Mesothelial cell of epicardium (in vitro differentiated cells): Measurements from ENCODE around the gene IL22RA1. TPM values are rescaled to one million over a fixed set of nuclear protein-coding genes. Genes with fewer than 3 reads are reported as not detected.

Experiments
- DNase-seq, 2 experiments: peaks; one replicate each; pipeline ENCODE4 v3.0.0; 2021; ENCODE audit warnings: low spot score in 2 of 2; ENCODE audit not compliant: unreplicated experiment in 2 of 2
- H3K27ac Mint-ChIP-seq: 2 replicates; pipeline ENCODE4 v1.8.0; 2021; ENCODE audit warnings: mixed read lengths
- H3K27me3 Mint-ChIP-seq: 2 replicates; pipeline ENCODE4 v1.8.0; 2021; ENCODE audit warnings: low read depth, mixed read lengths
- H3K36me3 Mint-ChIP-seq: 2 replicates; pipeline ENCODE4 v1.8.0; 2021; ENCODE audit warnings: mixed read lengths
- H3K4me1 Mint-ChIP-seq: 2 replicates; pipeline ENCODE4 v1.8.0; 2021; ENCODE audit warnings: mixed read lengths
- H3K4me3 Mint-ChIP-seq: 2 replicates; pipeline ENCODE4 v1.8.0; 2021; ENCODE audit warnings: mild to moderate bottlenecking, moderate library complexity, mixed read lengths
- H3K9me3 Mint-ChIP-seq: 2 replicates; pipeline ENCODE4 v1.8.0; 2021; ENCODE audit warnings: mixed read lengths
- CTCF ChIP-seq: fragments of 200-600 bp; sonication (generic); IDR thresholded peaks from one replicate; pipeline ENCODE4 v1.5.0; 2021; ENCODE audit warnings: antibody characterized with exemption; ENCODE audit not compliant: unreplicated experiment
- total RNA-seq: library from RNA; stranded (reverse); gene quantifications from 3 replicates; pipeline ENCODE4 v1.2.1, GENCODE V29; 2021

Gene IL22RA1
- total RNA-seq, 1 donor from 2014 or later = 0.09 TPM

DNA sequence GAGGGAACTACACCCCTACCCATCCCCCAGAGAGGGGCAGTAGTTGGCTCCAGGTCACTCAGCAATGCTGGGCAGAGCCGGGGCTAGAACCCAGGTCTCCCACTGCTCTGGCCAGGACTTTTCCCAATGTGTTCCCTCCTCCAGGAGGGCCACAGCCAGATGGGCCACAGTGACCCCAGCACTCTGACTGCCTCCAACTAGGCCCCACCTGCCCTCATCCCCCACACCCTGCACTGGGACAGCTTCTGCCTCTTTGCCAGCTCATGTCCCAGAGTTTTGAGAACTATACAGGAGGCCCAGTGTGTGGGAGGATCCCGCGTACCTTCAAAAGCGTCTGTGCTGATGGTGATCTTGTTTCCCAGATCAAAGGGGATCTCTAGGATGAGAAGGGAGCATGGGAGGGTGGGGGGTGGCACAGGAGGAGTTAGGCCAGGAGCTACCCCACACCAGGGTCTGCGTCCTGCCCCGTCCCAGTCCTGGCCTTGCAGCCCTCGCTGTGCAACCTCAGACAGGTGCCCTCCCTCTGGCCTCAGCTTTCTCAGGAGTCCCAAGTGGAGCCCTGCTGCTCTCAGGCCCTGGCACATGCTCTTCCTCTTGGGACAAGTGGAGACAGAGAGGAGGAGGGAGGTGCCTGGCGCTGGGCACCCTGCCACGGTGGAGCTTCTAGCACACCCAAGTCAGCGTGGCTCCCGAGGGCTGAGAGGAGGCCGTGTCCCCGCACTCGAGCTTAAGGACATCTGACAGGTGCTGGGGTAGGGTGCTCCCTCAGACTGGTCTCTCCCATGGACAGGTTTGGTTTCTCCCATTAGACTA lies 53.0 kb downstream of the IL22RA1 start:
- no peak for DNase-seq
- no peak for TF ChIP-seq CTCF
- Mint-ChIP-seq H3K36me3 (no peaks in the 10 kb centered on the region), H3K4me1 (peaks cover 5% of the 10 kb centered on the region), H3K9me3 (no peaks in the 10 kb centered on the region), H3K27me3 (peaks cover 6% of the 10 kb centered on the region), H3K4me3 (no peak overlapping the region), H3K27ac (no peak overlapping the region)

DNA sequence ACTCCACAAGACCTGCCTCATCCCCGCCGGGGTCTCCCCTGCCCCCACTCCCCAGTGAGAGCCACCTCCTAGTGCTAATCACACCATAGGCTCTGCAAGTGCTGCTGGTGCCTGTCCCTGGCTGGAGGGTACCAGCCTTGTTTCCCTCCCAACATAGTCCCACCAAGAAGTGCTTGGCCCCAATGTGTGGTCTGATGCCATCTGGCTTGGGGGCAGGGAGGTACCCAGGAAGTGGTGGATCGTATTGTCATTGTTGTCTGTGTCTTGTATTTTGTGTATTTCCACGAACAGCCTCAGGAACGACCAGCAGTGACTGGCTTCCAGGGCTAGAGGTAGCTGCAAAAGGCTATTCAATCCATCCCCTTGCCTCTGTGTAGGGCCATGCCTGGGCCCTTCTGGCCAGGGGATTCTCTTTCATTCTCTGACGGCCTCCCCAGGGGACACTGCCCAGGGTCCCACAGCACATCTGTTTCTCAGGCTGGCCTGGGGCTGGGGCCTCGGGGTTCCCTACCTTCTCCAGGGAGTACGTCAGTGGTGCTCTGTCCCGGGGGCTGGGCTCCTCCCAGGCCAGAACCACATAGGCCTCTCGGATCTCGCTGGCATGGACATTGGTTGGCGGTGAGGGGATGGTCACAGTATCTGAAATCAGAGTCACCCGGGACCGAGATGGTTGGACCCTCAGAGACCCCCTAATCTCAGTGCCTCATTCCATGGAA lies 53.8 kb downstream of the IL22RA1 start:
- H3K27me3 Mint-ChIP-seq = peaks cover 4% of the 10 kb centered on the region
- H3K27ac Mint-ChIP-seq = no peak overlapping the region
- H3K36me3 Mint-ChIP-seq = no peaks in the 10 kb centered on the region
- H3K9me3 Mint-ChIP-seq = no peaks in the 10 kb centered on the region
- TF ChIP-seq CTCF = no peak
- DNase-seq = no peak
- no peak overlapping the region for H3K4me3 Mint-ChIP-seq
- peaks cover 5% of the 10 kb centered on the region for H3K4me1 Mint-ChIP-seq

DNA sequence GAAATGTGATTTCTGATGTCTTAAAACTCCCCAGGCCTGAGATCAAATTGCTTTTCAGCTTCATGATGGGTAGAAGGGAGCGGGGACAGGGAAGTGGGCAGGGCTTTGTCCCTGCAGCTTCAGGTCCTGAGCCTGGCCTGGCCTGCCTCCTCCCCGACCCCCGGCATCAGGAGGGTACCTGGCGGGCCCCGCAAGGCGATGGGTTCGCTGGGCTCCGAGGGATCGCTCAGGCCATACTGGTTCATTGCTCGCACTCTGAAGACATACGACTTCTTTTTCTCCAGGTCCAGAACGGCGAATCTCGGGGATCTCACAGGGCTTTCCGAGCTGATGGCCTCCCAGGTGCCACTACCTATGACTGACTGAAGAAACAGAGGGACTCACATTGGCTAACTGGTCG lies 56.5 kb downstream of the IL22RA1 start:
- H3K9me3 Mint-ChIP-seq = no peaks in the 10 kb centered on the region
- no peak overlapping the region for H3K27ac Mint-ChIP-seq
- H3K4me3 Mint-ChIP-seq = no peak overlapping the region
- H3K36me3 Mint-ChIP-seq = no peaks in the 10 kb centered on the region
- peaks cover 4% of the 10 kb centered on the region for H3K27me3 Mint-ChIP-seq
- no peak for TF ChIP-seq CTCF
- H3K4me1 Mint-ChIP-seq = peaks cover 5% of the 10 kb centered on the region
- no peak for DNase-seq

GRCh38 chr1:24085546-24085945 lies 57.4 kb downstream of the IL22RA1 start:
- Mint-ChIP-seq H3K9me3 (no peaks in the 10 kb centered on the region), H3K27me3 (peaks cover 4% of the 10 kb centered on the region), H3K27ac (no peak overlapping the region), H3K4me1 (peaks cover 5% of the 10 kb centered on the region), H3K36me3 (no peaks in the 10 kb centered on the region), H3K4me3 (no peak overlapping the region)
- DNase-seq = no peak
- no peak for TF ChIP-seq CTCF

DNA sequence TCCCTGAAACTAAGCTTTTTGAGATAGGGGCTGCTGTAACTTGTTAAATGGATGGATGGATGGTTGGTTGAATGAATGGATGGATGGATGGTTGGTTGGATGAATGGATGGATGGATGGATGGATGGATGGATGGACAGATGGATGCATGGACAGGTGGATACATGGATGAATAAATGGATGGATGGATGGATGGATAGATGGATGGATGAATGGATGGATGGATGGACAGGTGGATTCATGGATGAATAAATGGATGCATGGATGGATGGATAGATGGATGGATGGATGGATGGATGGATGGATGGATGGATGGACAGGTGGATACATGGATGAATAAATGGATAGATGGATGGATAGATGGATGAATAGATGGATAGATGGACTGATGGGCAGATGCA lies 57.9 kb downstream of the IL22RA1 start:
- H3K4me3 Mint-ChIP-seq = no peak overlapping the region
- H3K27me3 Mint-ChIP-seq = peaks cover 4% of the 10 kb centered on the region
- TF ChIP-seq CTCF = no peak
- H3K4me1 Mint-ChIP-seq = peaks cover 3% of the 10 kb centered on the region
- no peak overlapping the region for H3K27ac Mint-ChIP-seq
- H3K36me3 Mint-ChIP-seq = no peaks in the 10 kb centered on the region
- H3K9me3 Mint-ChIP-seq = no peaks in the 10 kb centered on the region
- no peak for DNase-seq
